NCI-H2081 (cell line): ENCODE data around the gene EXOC7.
A peak's percentile ranks its signal among the peaks of the same experiment; 100 is the strongest.
"Not testable (repeated sequence)": the region's sequence is repeated elsewhere in the genome, so short reads cannot be mapped to it uniquely, and the experiment has no call there.

Experiments
- DNase-seq, 2 experiments: peaks; one replicate each; lab custom pipeline; 2025; lab: John Stamatoyannopoulos, UW

Gene EXOC7

GRCh38 chr17:76044475-76045007 is 59.0 kb downstream of the EXOC7 start:
- not testable (repeated sequence) for DNase-seq

- DNase-seq, result not testable (repeated sequence)
Measured at GRCh38 chr17:76042868-76043267, 60.7 kb downstream of the EXOC7 start.

- no peak for DNase-seq
Measured at GRCh38 chr17:76040376-76040775, 63.2 kb downstream of the EXOC7 start.

- no peak for DNase-seq
Measured at GRCh38 chr17:76039121-76039520, 64.5 kb downstream of the EXOC7 start.

GRCh38 chr17:76038050-76038449 is 65.5 kb downstream of the EXOC7 start:
- no peak for DNase-seq

- peak in 1 of 2 experiments; percentile 33 for DNase-seq
Measured at GRCh38 chr17:76036497-76037261, 66.9 kb downstream of the EXOC7 start.

- no peak for DNase-seq
Measured at GRCh38 chr17:76034428-76035350, 68.9 kb downstream of the EXOC7 start.

- no peak for DNase-seq
Measured at GRCh38 chr17:76033139-76033538, 70.4 kb downstream of the EXOC7 start.

GRCh38 chr17:76032780-76033108 is 70.8 kb downstream of the EXOC7 start:
- no peak for DNase-seq

GRCh38 chr17:76032073-76032779 is 71.4 kb downstream of the EXOC7 start:
- DNase-seq, result peak; percentile 79 to 88
